KMS-11 (cell line): Measurements from ENCODE around the gene C17orf107.
"Not testable (repeated sequence)": the region's sequence is repeated elsewhere in the genome, so short reads cannot be mapped to it uniquely, and the experiment has no call there.

Source experiments
- H2AFZ ChIP-seq: fragments of 200-600 bp; sonication (generic); 2 replicates; pipeline ENCODE4 v1.6.1; 2016; ENCODE audit warnings: antibody characterized with exemption, mixed run types, low read depth
- H3K27ac ChIP-seq: fragments of 200-600 bp; sonication (generic); 2 replicates; pipeline ENCODE4 v1.6.1; 2016; ENCODE audit warnings: mild to moderate bottlenecking, mixed run types
- H3K27me3 ChIP-seq: fragments of 200-600 bp; sonication (generic); 2 replicates; pipeline ENCODE4 v1.6.1; 2017; ENCODE audit warnings: mild to moderate bottlenecking, low read depth, mixed run types, moderate library complexity; ENCODE audit not compliant: insufficient read depth
- H3K36me3 ChIP-seq: fragments of 200-600 bp; sonication (generic); 2 replicates; pipeline ENCODE4 v1.6.1; 2017; ENCODE audit warnings: mild to moderate bottlenecking, mixed run types; ENCODE audit not compliant: insufficient read depth
- H3K4me1 ChIP-seq: fragments of 200-600 bp; sonication (generic); 2 replicates; pipeline ENCODE4 v1.6.1; 2016; ENCODE audit warnings: mild to moderate bottlenecking, low read depth, mixed run types; ENCODE audit not compliant: poor library complexity, severe bottlenecking
- H3K4me2 ChIP-seq: fragments of 200-600 bp; sonication (generic); 2 replicates; pipeline ENCODE4 v1.7.0; 2016; ENCODE audit warnings: mild to moderate bottlenecking, mixed run types
- H3K4me3 ChIP-seq: fragments of 200-600 bp; sonication (generic); IDR thresholded peaks from 2 replicates; pipeline ENCODE4 v1.6.1; 2017; ENCODE audit warnings: low read depth, low read length, mixed read lengths; ENCODE audit not compliant: insufficient read depth
- H3K79me2 ChIP-seq: fragments of 200-600 bp; sonication (generic); 2 replicates; pipeline ENCODE4 v1.6.1; 2016; ENCODE audit warnings: low read depth, mixed run types; ENCODE audit not compliant: insufficient read depth
- H3K9ac ChIP-seq: fragments of 200-600 bp; sonication (generic); 2 replicates; pipeline ENCODE4 v1.6.1; 2016; ENCODE audit warnings: mild to moderate bottlenecking, mixed run types
- H4K20me1 ChIP-seq: fragments of 200-600 bp; sonication (generic); 2 replicates; pipeline ENCODE4 v1.6.1; 2016; ENCODE audit warnings: mild to moderate bottlenecking, mixed run types; ENCODE audit not compliant: insufficient read depth
- TF ChIP-seq, protein P1 (sequence below): fragments of 200-600 bp; sonication (generic); conservative IDR thresholded peaks from 2 replicates; pipeline ENCODE4 v1.6.1; 2017; ENCODE audit warnings: low read depth, mild to moderate bottlenecking, antibody characterized with exemption, low read length, moderate library complexity, mixed read lengths

Gene C17orf107

DNA sequence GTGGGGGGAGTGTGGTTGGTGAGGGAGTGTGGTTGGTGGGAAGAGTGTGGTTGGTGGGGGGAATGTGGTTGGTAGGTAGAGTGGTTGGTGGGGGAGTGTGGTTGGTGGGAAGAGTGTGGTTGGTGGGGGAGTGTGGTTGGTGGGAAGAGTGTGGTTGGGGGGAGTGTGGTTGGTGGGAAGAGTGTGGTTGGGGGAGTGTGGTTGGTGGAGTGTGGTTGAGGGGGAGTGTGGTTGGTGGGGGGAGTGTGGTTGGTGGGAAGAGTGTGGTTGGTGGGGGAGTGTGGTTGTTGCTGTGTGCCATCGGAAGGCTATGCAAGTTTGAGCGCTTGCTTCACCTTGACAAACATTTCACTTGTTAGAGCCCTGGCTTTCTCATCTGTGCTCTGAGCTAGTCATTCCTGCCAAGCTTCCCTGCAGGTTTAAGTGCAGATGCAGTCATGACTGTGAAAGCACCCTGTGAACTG, 46.1 kb upstream of the C17orf107 start:
- Histone ChIP-seq H3K4me2 (no peak overlapping the region), H3K27me3 (no peaks in the 10 kb centered on the region), H3K27ac (no peak overlapping the region), H3K79me2 (no peaks in the 10 kb centered on the region), H3K4me1 (no peaks in the 10 kb centered on the region), H3K36me3 (no peaks in the 10 kb centered on the region), H2AFZ (no peak overlapping the region), H3K4me3 (no peak overlapping the region), H4K20me1 (no peaks in the 10 kb centered on the region), H3K9ac (no peak overlapping the region)
- TF ChIP-seq, protein P1, sequence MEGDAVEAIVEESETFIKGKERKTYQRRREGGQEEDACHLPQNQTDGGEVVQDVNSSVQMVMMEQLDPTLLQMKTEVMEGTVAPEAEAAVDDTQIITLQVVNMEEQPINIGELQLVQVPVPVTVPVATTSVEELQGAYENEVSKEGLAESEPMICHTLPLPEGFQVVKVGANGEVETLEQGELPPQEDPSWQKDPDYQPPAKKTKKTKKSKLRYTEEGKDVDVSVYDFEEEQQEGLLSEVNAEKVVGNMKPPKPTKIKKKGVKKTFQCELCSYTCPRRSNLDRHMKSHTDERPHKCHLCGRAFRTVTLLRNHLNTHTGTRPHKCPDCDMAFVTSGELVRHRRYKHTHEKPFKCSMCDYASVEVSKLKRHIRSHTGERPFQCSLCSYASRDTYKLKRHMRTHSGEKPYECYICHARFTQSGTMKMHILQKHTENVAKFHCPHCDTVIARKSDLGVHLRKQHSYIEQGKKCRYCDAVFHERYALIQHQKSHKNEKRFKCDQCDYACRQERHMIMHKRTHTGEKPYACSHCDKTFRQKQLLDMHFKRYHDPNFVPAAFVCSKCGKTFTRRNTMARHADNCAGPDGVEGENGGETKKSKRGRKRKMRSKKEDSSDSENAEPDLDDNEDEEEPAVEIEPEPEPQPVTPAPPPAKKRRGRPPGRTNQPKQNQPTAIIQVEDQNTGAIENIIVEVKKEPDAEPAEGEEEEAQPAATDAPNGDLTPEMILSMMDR, result no peak

DNA sequence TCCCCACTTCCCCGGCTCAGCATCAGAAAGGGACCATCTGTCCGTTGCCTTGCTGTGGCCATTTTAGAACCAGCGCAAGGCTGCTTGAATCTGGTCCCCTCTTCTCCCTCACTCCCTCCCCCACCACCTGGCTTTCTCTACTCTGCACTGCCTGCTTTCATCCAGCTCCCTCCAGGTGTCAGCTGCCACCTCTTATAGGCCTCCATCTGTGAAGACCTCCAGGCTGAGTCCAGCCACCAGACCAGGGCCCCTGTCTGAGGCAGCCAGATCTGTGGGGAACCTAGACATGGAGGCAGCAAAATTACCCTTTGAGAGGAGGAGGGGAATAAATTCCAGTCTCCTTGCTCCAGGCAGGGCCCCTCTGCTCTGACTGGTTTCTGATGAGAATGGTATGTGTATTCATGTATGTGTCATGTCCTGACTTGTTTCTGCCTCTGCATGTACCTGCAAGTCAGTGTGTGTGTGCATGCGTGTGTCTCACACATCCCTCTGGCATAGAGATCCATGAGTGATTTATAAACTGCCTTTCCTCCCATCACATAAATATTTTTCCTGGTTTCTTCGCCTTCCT, 45.1 kb upstream of the C17orf107 start:
- Histone ChIP-seq H3K4me3 (no peak overlapping the region), H3K27me3 (no peaks in the 10 kb centered on the region), H3K36me3 (no peaks in the 10 kb centered on the region), H3K9ac (no peak overlapping the region), H2AFZ (no peak overlapping the region), H3K79me2 (no peaks in the 10 kb centered on the region), H3K4me2 (no peak overlapping the region), H3K27ac (no peak overlapping the region), H3K4me1 (no peaks in the 10 kb centered on the region), H4K20me1 (no peaks in the 10 kb centered on the region)
- TF ChIP-seq, protein P1, result no peak

DNA sequence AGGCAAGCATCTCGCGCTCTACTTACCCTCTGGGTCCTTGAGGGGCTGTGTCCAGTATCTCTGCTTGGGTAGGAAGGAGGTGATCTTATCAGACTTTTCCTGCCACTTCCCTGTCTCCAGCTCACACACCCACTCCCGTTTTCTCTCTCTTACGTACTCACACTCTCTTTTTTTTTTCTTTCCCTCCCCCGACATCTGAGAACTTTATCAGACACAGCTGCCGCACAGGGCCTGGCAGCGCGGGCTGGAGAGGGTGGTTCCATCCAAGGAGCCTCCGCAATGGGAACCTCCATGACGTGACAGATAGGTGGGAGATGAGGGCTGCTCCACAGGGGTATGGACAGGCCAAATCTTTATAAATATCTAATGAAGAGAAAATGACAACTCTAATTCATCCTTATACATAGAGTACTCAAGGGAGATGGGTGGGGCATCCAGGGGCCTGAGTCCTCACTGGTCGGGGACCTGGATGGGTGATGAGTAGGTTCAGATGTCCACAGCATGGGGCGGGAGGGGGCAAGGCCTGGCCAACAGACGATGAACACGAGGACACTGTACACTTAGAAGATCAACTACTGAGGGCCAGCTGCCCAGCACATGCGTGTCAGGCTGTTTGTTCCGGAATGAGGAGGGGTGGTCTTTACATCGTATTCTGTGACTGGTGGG, 42.9 kb upstream of the C17orf107 start:
- H3K4me2 ChIP-seq, result no peak overlapping the region
- H3K4me3 ChIP-seq, result no peak overlapping the region
- H3K36me3 ChIP-seq, result no peaks in the 10 kb centered on the region
- H3K79me2 ChIP-seq, result no peaks in the 10 kb centered on the region
- TF ChIP-seq, protein P1, result no peak
- no peak overlapping the region for H3K27ac ChIP-seq
- H3K27me3 ChIP-seq, result no peaks in the 10 kb centered on the region
- no peak overlapping the region for H2AFZ ChIP-seq
- H4K20me1 ChIP-seq, result no peaks in the 10 kb centered on the region
- no peak overlapping the region for H3K9ac ChIP-seq
- H3K4me1 ChIP-seq, result no peaks in the 10 kb centered on the region

DNA sequence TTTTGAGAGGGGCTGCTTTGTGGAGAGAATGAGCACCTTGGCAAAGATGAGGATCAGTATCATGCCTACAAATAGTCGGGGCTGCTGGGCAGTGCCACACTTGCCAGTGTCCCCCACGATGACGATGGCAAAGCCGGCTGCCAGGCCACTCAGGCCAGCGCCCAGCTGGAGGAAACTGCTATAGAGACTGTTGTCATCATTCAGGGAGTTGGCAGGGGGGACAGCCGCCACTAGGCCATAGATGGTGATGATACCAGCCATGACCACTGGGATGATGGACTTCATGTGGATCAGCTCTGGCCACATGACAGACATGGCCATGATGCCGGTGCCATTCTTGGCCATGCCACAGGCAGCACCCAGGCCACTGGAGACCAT, 42.4 kb upstream of the C17orf107 start:
- H3K4me2 ChIP-seq, result no peak overlapping the region
- H3K79me2 ChIP-seq, result no peaks in the 10 kb centered on the region
- TF ChIP-seq, protein P1, result no peak
- no peak overlapping the region for H2AFZ ChIP-seq
- no peak overlapping the region for H3K27ac ChIP-seq
- H3K36me3 ChIP-seq, result no peaks in the 10 kb centered on the region
- no peaks in the 10 kb centered on the region for H3K4me1 ChIP-seq
- H3K27me3 ChIP-seq, result no peaks in the 10 kb centered on the region
- no peak overlapping the region for H3K9ac ChIP-seq
- no peak overlapping the region for H3K4me3 ChIP-seq
- no peaks in the 10 kb centered on the region for H4K20me1 ChIP-seq

DNA sequence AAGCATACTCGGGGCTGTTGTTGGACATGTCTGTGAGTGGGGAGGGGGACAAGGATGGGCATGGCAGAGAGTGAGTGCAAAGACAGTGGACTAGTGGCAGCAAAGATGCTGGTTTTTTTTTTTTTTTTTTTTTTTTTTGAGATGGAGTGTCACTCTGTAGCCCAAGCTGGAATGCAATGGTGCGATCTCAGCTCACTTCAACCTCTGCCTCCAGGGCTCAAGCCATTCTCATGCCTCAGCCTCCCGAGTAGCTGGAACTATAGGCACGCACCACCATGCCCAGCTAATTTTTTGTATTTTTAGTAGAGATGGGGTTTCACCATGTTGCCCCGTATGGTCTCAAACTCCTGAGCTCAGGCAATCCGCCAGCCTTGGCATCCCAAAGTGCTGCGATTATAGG, 42.0 kb upstream of the C17orf107 start:
- not testable (repeated sequence) for H3K27me3 ChIP-seq, H4K20me1 ChIP-seq, H2AFZ ChIP-seq, H3K4me1 ChIP-seq, H3K4me3 ChIP-seq, H3K79me2 ChIP-seq, H3K27ac ChIP-seq, H3K36me3 ChIP-seq, H3K4me2 ChIP-seq, H3K9ac ChIP-seq
